GM19324 (cell line): ENCODE measurements around the gene LRRC47.
"Not testable (repeated sequence)": the region's sequence is repeated elsewhere in the genome, so short reads cannot be mapped to it uniquely, and the experiment has no call there.

Source experiments
- ATAC-seq: cut with Tn5 transposase; IDR thresholded peaks from one replicate; pipeline ENCODE4 v1.9.1; 2021; ENCODE audit warnings: mild to moderate bottlenecking, moderate library complexity; ENCODE audit not compliant: unreplicated experiment, low FRiP score

The LRRC47 gene

GRCh38 chr1:3750741-3751140 is 45.6 kb downstream of the LRRC47 start:
- no peak for ATAC-seq

GRCh38 chr1:3749512-3749911 is 46.8 kb downstream of the LRRC47 start:
- no peak for ATAC-seq

GRCh38 chr1:3748316-3748900 is 47.9 kb downstream of the LRRC47 start:
- ATAC-seq = not testable (repeated sequence)

- ATAC-seq = no peak
Measured at GRCh38 chr1:3747903-3748302, 48.4 kb downstream of the LRRC47 start.

- ATAC-seq = no peak
Measured at GRCh38 chr1:3747522-3747848, 48.8 kb downstream of the LRRC47 start.

GRCh38 chr1:3746830-3747521 is 49.3 kb downstream of the LRRC47 start:
- peak; percentile 83 for ATAC-seq

- no peak for ATAC-seq
Measured at GRCh38 chr1:3746389-3746829, 49.9 kb downstream of the LRRC47 start.

- no peak for ATAC-seq
Measured at GRCh38 chr1:3745590-3746381, 50.5 kb downstream of the LRRC47 start.

- ATAC-seq = no peak
Measured at GRCh38 chr1:3745071-3745470, 51.2 kb downstream of the LRRC47 start.

- ATAC-seq = no peak
Measured at GRCh38 chr1:3744646-3745045, 51.7 kb downstream of the LRRC47 start.

- no peak for ATAC-seq
Measured at GRCh38 chr1:3743826-3744225, 52.5 kb downstream of the LRRC47 start.

- ATAC-seq = no peak
Measured at GRCh38 chr1:3743421-3743820, 52.9 kb downstream of the LRRC47 start.

- ATAC-seq = no peak
Measured at GRCh38 chr1:3742439-3743298, 53.6 kb downstream of the LRRC47 start.

GRCh38 chr1:3741566-3742438 is 54.5 kb downstream of the LRRC47 start:
- ATAC-seq = no peak

- no peak for ATAC-seq
Measured at GRCh38 chr1:3740752-3741151, 55.5 kb downstream of the LRRC47 start.

GRCh38 chr1:3740042-3740441 is 56.3 kb downstream of the LRRC47 start:
- no peak for ATAC-seq

- no peak for ATAC-seq
Measured at GRCh38 chr1:3738943-3739342, 57.4 kb downstream of the LRRC47 start.

- ATAC-seq = no peak
Measured at GRCh38 chr1:3736708-3737107, 59.6 kb downstream of the LRRC47 start.

GRCh38 chr1:3736131-3736561 is 60.2 kb downstream of the LRRC47 start:
- no peak for ATAC-seq

GRCh38 chr1:3735688-3736087 is 60.6 kb downstream of the LRRC47 start:
- ATAC-seq = no peak
